H1 (cell line): ENCODE measurements around the gene TRIM5. TPM values are rescaled to one million over a fixed set of nuclear protein-coding genes. Genes with fewer than 3 reads are reported as not detected.

Experiments used
- CTCF ChIA-PET: fragments of 300-600 bp; sonication (Branson Sonifier 250); formaldehyde crosslinking; loops from one replicate; lab custom pipeline; 2021; ENCODE audit not compliant: partially characterized antibody; lab: Charles Lee
- POLR2A ChIA-PET: fragments of 300-600 bp; sonication (Branson Sonifier 250); formaldehyde crosslinking; loops from one replicate; lab custom pipeline; 2021; ENCODE audit warnings: inconsistent platforms; ENCODE audit not compliant: partially characterized antibody; lab: Charles Lee
- DNase-seq, 2 experiments: peaks; one replicate each; pipeline versions ENCODE4 v3.0.0 to v3.0.0-alpha.2; 2010 to 2022; ENCODE audit warnings: low spot score in 2 of 2, low read depth in 1 of 2, mixed read lengths in 1 of 2
- FAIRE-seq: peaks from 2 replicates; lab custom pipeline; 2011; peaks lifted over from hg19 to GRCh38; lab: Jason Lieb, UNC
- H2AFZ ChIP-seq: 2 replicates; pipeline ENCODE4 v1.8.1; 2012; ENCODE audit warnings: low read length, inconsistent platforms
- H2AK5ac ChIP-seq: 2 replicates; pipeline ENCODE4 v1.6.1; 2013; ENCODE audit warnings: low read depth, low read length
- H2BK120ac ChIP-seq: replicated peaks from 2 replicates; pipeline ENCODE3; 2013; ENCODE audit warnings: low read depth, low read length, inconsistent platforms
- H2BK12ac ChIP-seq: 2 replicates; pipeline ENCODE4 v1.6.1; 2013; ENCODE audit warnings: low read depth, low read length
- H2BK15ac ChIP-seq: 2 replicates; pipeline ENCODE4 v1.6.1; 2013; ENCODE audit warnings: low read length
- H2BK20ac ChIP-seq: 2 replicates; pipeline ENCODE4 v1.6.1; 2013; ENCODE audit warnings: low read length
- H2BK5ac ChIP-seq: 2 replicates; pipeline ENCODE4 v1.6.1; 2013; ENCODE audit warnings: low read depth, low read length
- H3K14ac ChIP-seq: 2 replicates; pipeline ENCODE4 v1.6.1; 2013; ENCODE audit warnings: inconsistent platforms; ENCODE audit not compliant: insufficient read length
- H3K18ac ChIP-seq: 2 replicates; pipeline ENCODE4 v1.6.1; 2013; ENCODE audit warnings: low read length; ENCODE audit errors: extremely low read depth
- H3K23ac ChIP-seq: 2 replicates; pipeline ENCODE4 v1.6.1; 2013; ENCODE audit warnings: inconsistent platforms; ENCODE audit not compliant: insufficient read length
- H3K23me2 ChIP-seq: 2 replicates; pipeline ENCODE4 v1.6.1; 2013; ENCODE audit warnings: low read depth, low read length
- H3K27ac ChIP-seq: 2 replicates; pipeline ENCODE4 v1.6.1; 2011; ENCODE audit warnings: low read depth, low read length, inconsistent platforms
- H3K27me3 ChIP-seq, 4 experiments: replicated peaks in 1 of 4; 1 replicate in 1 of 4; 2 replicates in 3 of 4; pipeline versions ENCODE4 v1.6.1 to v1.8.1; 2011 to 2013; ENCODE audit warnings: low read length in 3 of 4, mild to moderate bottlenecking in 3 of 4, inconsistent platforms in 2 of 4, mixed read lengths in 2 of 4, moderate library complexity in 1 of 4; ENCODE audit not compliant: control insufficient read depth in 3 of 4, insufficient read depth in 3 of 4; ENCODE audit errors: extremely low read depth in 1 of 4
- H3K36me3 ChIP-seq, 4 experiments: 2 replicates each; pipeline versions ENCODE4 v1.6.1 to v1.8.1; 2011 to 2013; ENCODE audit warnings: mild to moderate bottlenecking in 4 of 4, low read length in 3 of 4, moderate library complexity in 2 of 4, control low read depth in 1 of 4, inconsistent platforms in 1 of 4; ENCODE audit not compliant: insufficient read depth in 4 of 4, control insufficient read depth in 2 of 4
- H3K4ac ChIP-seq: replicated peaks from 2 replicates; pipeline ENCODE3; 2013; ENCODE audit warnings: low read length, low read depth, mixed read lengths, inconsistent platforms; ENCODE audit not compliant: insufficient read length
- H3K4me1 ChIP-seq, 4 experiments: replicated peaks in 1 of 4; 1 replicate in 1 of 4; 2 replicates in 3 of 4; pipeline versions ENCODE4 v1.6.1 to v1.8.1; 2011 to 2013; ENCODE audit warnings: low read length in 3 of 4, inconsistent platforms in 2 of 4, mixed read lengths in 1 of 4; ENCODE audit not compliant: insufficient read depth in 4 of 4, control insufficient read depth in 3 of 4
- H3K4me2 ChIP-seq, 2 experiments: 2 replicates each; pipeline versions ENCODE4 v1.6.1 to v1.8.1; 2011 to 2013; ENCODE audit warnings: low read depth in 2 of 2, low read length in 2 of 2, control low read depth in 1 of 2, inconsistent platforms in 1 of 2, mild to moderate bottlenecking in 1 of 2; ENCODE audit not compliant: insufficient read depth in 1 of 2
- H3K4me3 ChIP-seq, 4 experiments: fragments of 200-600, 300-600 bp in 1 of 4; sonication (generic), shearing (Covaris generic), sonication (Bioruptor Twin) in 1 of 4; 2 replicates each; pipeline versions ENCODE4 v1.5.1 to v1.8.1; 2011 to 2016; ENCODE audit warnings: low read length in 4 of 4, low read depth in 3 of 4, control low read depth in 2 of 4, inconsistent platforms in 2 of 4, mild to moderate bottlenecking in 2 of 4, mixed read lengths in 1 of 4, moderate library complexity in 1 of 4; ENCODE audit not compliant: insufficient read depth in 2 of 4; ENCODE audit errors: extremely low read depth in 1 of 4
- H3K56ac ChIP-seq: replicated peaks from 2 replicates; pipeline ENCODE3; 2013; ENCODE audit warnings: low read depth, mild to moderate bottlenecking, mixed read lengths, low read length, inconsistent platforms; ENCODE audit not compliant: insufficient read length
- H3K79me1 ChIP-seq: 2 replicates; pipeline ENCODE4 v1.6.1; 2013; ENCODE audit warnings: low read depth, low read length, control low read depth
- H3K79me2 ChIP-seq, 2 experiments: 2 replicates each; pipeline versions ENCODE4 v1.6.1 to v1.8.1; 2012 to 2013; ENCODE audit warnings: low read length in 2 of 2, mild to moderate bottlenecking in 2 of 2, inconsistent platforms in 1 of 2; ENCODE audit not compliant: insufficient read depth in 2 of 2, control insufficient read depth in 1 of 2
- H3K9ac ChIP-seq, 4 experiments: replicated peaks in 1 of 4; 1 replicate in 1 of 4; 2 replicates in 3 of 4; pipeline versions ENCODE4 v1.6.1 to v1.8.1; 2011 to 2013; ENCODE audit warnings: low read depth in 3 of 4, low read length in 3 of 4, control low read depth in 2 of 4, mild to moderate bottlenecking in 2 of 4, moderate library complexity in 2 of 4, inconsistent platforms in 1 of 4; ENCODE audit errors: extremely low read depth in 1 of 4
- H3K9me3 ChIP-seq, 2 experiments: 2 replicates each; pipeline versions ENCODE4 v1.6.1 to v1.8.1; 2012 to 2013; ENCODE audit warnings: mild to moderate bottlenecking in 2 of 2, moderate library complexity in 2 of 2, control low read depth in 1 of 2, inconsistent platforms in 1 of 2, low read depth in 1 of 2, low read length in 1 of 2, mixed read lengths in 1 of 2; ENCODE audit not compliant: insufficient read depth in 2 of 2
- H4K20me1 ChIP-seq, 2 experiments: replicated peaks in 1 of 2; 2 replicates each; pipeline versions ENCODE3 to v1.8.1; 2011 to 2013; ENCODE audit warnings: inconsistent platforms in 2 of 2, low read length in 2 of 2, mild to moderate bottlenecking in 1 of 2; ENCODE audit not compliant: insufficient read depth in 2 of 2, control insufficient read depth in 1 of 2
- H4K5ac ChIP-seq: 2 replicates; pipeline ENCODE4 v1.6.1; 2013; ENCODE audit warnings: low read length, low read depth, mixed read lengths, inconsistent platforms; ENCODE audit not compliant: insufficient read length
- H4K8ac ChIP-seq: 2 replicates; pipeline ENCODE4 v1.8.0; 2013; ENCODE audit warnings: mild to moderate bottlenecking, moderate library complexity, low read length, inconsistent platforms; ENCODE audit not compliant: insufficient read depth; ENCODE audit errors: extremely low read depth
- H4K91ac ChIP-seq: replicated peaks from 2 replicates; pipeline ENCODE3; 2013; ENCODE audit warnings: low read length, mixed read lengths, inconsistent platforms; ENCODE audit not compliant: insufficient read length
- HDAC2 ChIP-seq, 2 experiments: fragments of 300-600 bp in 1 of 2; sonication (generic) in 1 of 2; IDR thresholded peaks; 2 replicates each; pipeline ENCODE4 v1.6.1; 2011 to 2012; ENCODE audit warnings: low read depth in 2 of 2, low read length in 2 of 2, mild to moderate bottlenecking in 2 of 2, moderate library complexity in 2 of 2, borderline replicate concordance in 1 of 2, inconsistent platforms in 1 of 2
- POLR2A ChIP-seq, 2 experiments: IDR thresholded peaks; 1 replicate in 1 of 2; 2 replicates in 1 of 2; pipeline ENCODE4 v1.6.1; 2011; ENCODE audit warnings: low read depth in 2 of 2, low read length in 2 of 2, mild to moderate bottlenecking in 2 of 2; ENCODE audit errors: control extremely low read depth in 1 of 2
- SP2 ChIP-seq: IDR thresholded peaks from 2 replicates; pipeline ENCODE4 v1.6.1; 2012; ENCODE audit warnings: mild to moderate bottlenecking, low read length, inconsistent platforms
- SP4 ChIP-seq: IDR thresholded peaks from 2 replicates; pipeline ENCODE4 v1.6.1; 2012; ENCODE audit warnings: low read length, inconsistent platforms
- TCF12 ChIP-seq: IDR thresholded peaks from 2 replicates; pipeline ENCODE4 v1.6.1; 2011; ENCODE audit warnings: low read depth, mild to moderate bottlenecking, low read length
- TEAD4 ChIP-seq: IDR thresholded peaks from 2 replicates; pipeline ENCODE4 v1.6.1; 2012; ENCODE audit warnings: low read depth, low read length, inconsistent platforms, mixed read lengths
- polyA plus RNA-seq, 7 experiments: library from polyadenylated mRNA; depleted of rRNA in 3 of 7; stranded (reverse) in 5 of 7; unstranded in 2 of 7; fragments of >200 nt in 5 of 7; fragments of 200-250 nt in 2 of 7; gene quantifications; 1 replicate in 5 of 7; 2 replicates in 1 of 7; 4 replicates in 1 of 7; pipeline versions ENCODE4 v1.2.1 to v1.2.3, GENCODE V29; 2011 to 2013; ENCODE audit warnings: missing spikeins in 2 of 7, mixed read lengths in 2 of 7
- total RNA-seq: library from RNA; stranded (reverse); fragmentation: NEBNext Ultra II Directional; extraction: Animal tissue kit (Norgen Biotek cat#: 25700); gene quantifications from 2 replicates; pipeline ENCODE4 v1.2.1, GENCODE V29; 2021
- TF ChIP-seq, protein P1 (sequence below): IDR thresholded peaks from 2 replicates; pipeline ENCODE4 v1.6.1; 2012; ENCODE audit warnings: low read length, inconsistent platforms

Gene TRIM5
- total and polyA plus RNA-seq, 2 of the 8 experiments (the other 6 are each of a cell fraction or from before 2014, with no cell fraction given) = 23.5 to 35.5 TPM

DNA sequence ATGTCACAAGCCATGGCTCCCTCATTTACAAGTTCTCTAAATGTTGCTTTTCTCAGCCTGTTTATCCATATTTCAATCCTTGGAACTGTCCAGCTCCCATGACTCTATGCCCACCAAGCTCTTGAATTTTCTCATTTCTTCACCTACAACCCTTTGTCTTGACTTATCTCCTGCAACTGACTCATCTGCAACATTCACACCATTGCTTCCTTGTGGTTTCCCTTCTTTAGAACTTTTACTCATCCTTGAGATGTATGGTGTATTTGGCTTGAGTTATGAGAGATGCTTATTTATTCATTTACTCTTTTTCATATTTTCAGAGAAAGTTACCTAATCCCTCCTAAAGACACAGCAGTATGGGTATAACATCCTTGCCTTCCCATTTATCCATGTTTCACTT is 41.3 kb downstream of the TRIM5 start:
- FAIRE-seq = no peak
- H3K79me1 ChIP-seq = no peaks in the 10 kb centered on the region
- no peak overlapping the region for H3K4me2 ChIP-seq
- no peaks in the 10 kb centered on the region for H3K36me3 ChIP-seq
- no peaks in the 10 kb centered on the region for H3K9me3 ChIP-seq
- no peak overlapping the region for H2BK20ac ChIP-seq
- H4K20me1 ChIP-seq = no peaks in the 10 kb centered on the region
- no peak overlapping the region for H2AFZ ChIP-seq
- H2BK12ac ChIP-seq = no peak overlapping the region
- no peak overlapping the region for H2BK120ac ChIP-seq
- no peaks in the 10 kb centered on the region for H3K27me3 ChIP-seq
- no peak overlapping the region for H3K18ac ChIP-seq
- TF ChIP-seq TCF12 = no peak
- TF ChIP-seq SP4 = no peak
- TF ChIP-seq TEAD4 = no peak
- no peak for TF ChIP-seq POLR2A (IDR thresholded peaks at IDR 0.05; ENCODE audit: control extremely low read depth in 1 of 2, low read depth in 2 of 2, low read length in 2 of 2)
- TF ChIP-seq, protein P1, sequence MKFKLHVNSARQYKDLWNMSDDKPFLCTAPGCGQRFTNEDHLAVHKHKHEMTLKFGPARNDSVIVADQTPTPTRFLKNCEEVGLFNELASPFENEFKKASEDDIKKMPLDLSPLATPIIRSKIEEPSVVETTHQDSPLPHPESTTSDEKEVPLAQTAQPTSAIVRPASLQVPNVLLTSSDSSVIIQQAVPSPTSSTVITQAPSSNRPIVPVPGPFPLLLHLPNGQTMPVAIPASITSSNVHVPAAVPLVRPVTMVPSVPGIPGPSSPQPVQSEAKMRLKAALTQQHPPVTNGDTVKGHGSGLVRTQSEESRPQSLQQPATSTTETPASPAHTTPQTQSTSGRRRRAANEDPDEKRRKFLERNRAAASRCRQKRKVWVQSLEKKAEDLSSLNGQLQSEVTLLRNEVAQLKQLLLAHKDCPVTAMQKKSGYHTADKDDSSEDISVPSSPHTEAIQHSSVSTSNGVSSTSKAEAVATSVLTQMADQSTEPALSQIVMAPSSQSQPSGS = no peak
- no peak for TF ChIP-seq HDAC2 (IDR thresholded peaks at IDR 0.05; ENCODE audit: borderline replicate concordance in 1 of 2, low read depth in 2 of 2, low read length in 2 of 2)
- TF ChIP-seq SP2 = no peak
- H3K23me2 ChIP-seq = no peaks in the 10 kb centered on the region
- no peak overlapping the region for H3K56ac ChIP-seq
- ChIA-PET POLR2A (no interaction called here), CTCF (no interaction called here)
- H2BK5ac ChIP-seq = no peak overlapping the region
- no peak overlapping the region for H2AK5ac ChIP-seq
- H4K91ac ChIP-seq = no peak overlapping the region
- no peaks in the 10 kb centered on the region for H3K79me2 ChIP-seq
- no peak overlapping the region for H3K4ac ChIP-seq
- H4K5ac ChIP-seq = no peak overlapping the region
- no peak overlapping the region for H4K8ac ChIP-seq
- no peak overlapping the region for H3K27ac ChIP-seq
- H3K23ac ChIP-seq = no peak overlapping the region
- no peak overlapping the region for H2BK15ac ChIP-seq
- no peak overlapping the region for H3K9ac ChIP-seq
- H3K14ac ChIP-seq = no peak overlapping the region
- no peak overlapping the region for H3K4me3 ChIP-seq
- no peaks in the 10 kb centered on the region for H3K4me1 ChIP-seq
- DNase-seq = no peak
